Osteoblast (primary cell): ENCODE measurements around the gene CHST11. TPM values are rescaled to one million over a fixed set of nuclear protein-coding genes. Genes with fewer than 3 reads are reported as not detected.

Experiments
- DNase-seq: peaks from one replicate; pipeline ENCODE4 v3.0.0; 2011; ENCODE audit warnings: low spot score, mixed read lengths; ENCODE audit not compliant: insufficient read length; ENCODE audit errors: missing footprints
- H2AFZ ChIP-seq: 2 replicates; pipeline ENCODE4 v1.6.0; 2011; ENCODE audit warnings: mild to moderate bottlenecking, low read length
- H3K27ac ChIP-seq: 2 replicates; pipeline ENCODE4 v1.5.1; 2011; ENCODE audit warnings: mild to moderate bottlenecking, low read depth, low read length, moderate library complexity
- H3K27me3 ChIP-seq: 2 replicates; pipeline ENCODE4 v1.6.0; 2012; ENCODE audit warnings: mild to moderate bottlenecking, control low read depth, inconsistent platforms, low read length, moderate library complexity; ENCODE audit not compliant: insufficient read depth
- H3K36me3 ChIP-seq: 2 replicates; pipeline ENCODE4 v1.5.1; 2011; ENCODE audit warnings: mild to moderate bottlenecking, low read length, control low read depth, moderate library complexity; ENCODE audit not compliant: insufficient read depth
- H3K4me1 ChIP-seq: 2 replicates; pipeline ENCODE4 v1.5.1; 2011; ENCODE audit warnings: mild to moderate bottlenecking, low read length, control low read depth, moderate library complexity; ENCODE audit not compliant: insufficient read depth
- H3K4me2 ChIP-seq: 2 replicates; pipeline ENCODE4 v1.6.0; 2011; ENCODE audit warnings: mild to moderate bottlenecking, low read length; ENCODE audit not compliant: insufficient read depth
- H3K4me3 ChIP-seq: fragments of 200-600 bp; sonication (generic); 3 replicates; pipeline ENCODE4 v1.5.1; 2012; ENCODE audit warnings: mild to moderate bottlenecking, low read length, inconsistent platforms; ENCODE audit not compliant: insufficient read depth
- H3K79me2 ChIP-seq: 2 replicates; pipeline ENCODE4 v1.6.0; 2012; ENCODE audit warnings: mild to moderate bottlenecking, low read length, control low read depth, inconsistent platforms; ENCODE audit not compliant: insufficient read depth
- H3K9me3 ChIP-seq: 2 replicates; pipeline ENCODE4 v1.5.1; 2011; ENCODE audit warnings: low read depth, low read length, control low read depth
- H4K20me1 ChIP-seq: 2 replicates; pipeline ENCODE4 v1.6.0; 2012; ENCODE audit warnings: mild to moderate bottlenecking, low read length, control low read depth; ENCODE audit not compliant: insufficient read depth
- total RNA-seq: library from RNA; depleted of rRNA; stranded (reverse); fragments of >200 nt; gene quantifications from 2 replicates; pipeline ENCODE4 v1.2.3, GENCODE V29; 2012
- TF ChIP-seq, protein P1 (sequence below): IDR thresholded peaks from 2 replicates; pipeline ENCODE4 v1.5.1; 2011; ENCODE audit warnings: mild to moderate bottlenecking, low read depth, low read length, moderate library complexity; ENCODE audit errors: extremely low read depth

The CHST11 gene
- total RNA-seq, 1 donor = 24.6 TPM

DNA sequence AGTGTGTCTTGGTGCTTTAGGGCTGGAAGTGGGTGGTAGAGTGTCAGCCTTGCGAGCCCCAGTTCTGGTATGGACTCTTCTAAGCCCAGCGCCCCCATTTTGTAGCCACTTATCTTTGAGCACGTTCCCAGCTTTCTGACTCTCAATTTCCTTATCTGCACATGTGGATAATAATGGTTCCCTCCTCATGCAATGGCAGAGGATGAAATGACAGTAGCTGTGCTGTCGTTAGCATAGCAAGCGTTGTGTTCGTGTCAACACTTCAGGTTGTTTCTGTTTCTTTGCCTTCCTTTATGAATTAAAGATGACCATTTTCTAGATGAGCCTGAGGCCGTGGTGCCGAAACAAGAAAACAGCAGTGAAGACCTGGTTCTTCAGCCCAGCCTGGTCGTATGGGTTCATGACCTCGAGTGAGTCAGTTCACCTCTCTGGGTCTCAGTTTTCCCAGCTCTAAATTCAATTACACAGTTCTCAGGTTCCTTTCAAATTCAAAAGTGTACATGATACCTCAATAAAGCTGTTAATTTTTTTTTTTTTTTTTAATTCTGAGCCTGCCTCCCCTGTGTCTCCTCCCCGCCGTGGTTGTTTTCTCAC, 268.3 kb downstream of the CHST11 start:
- Histone ChIP-seq H3K27me3 (no peaks in the 10 kb centered on the region), H3K79me2 (peaks cover 6% of the 10 kb centered on the region), H3K4me1 (peaks cover 10% of the 10 kb centered on the region), H3K27ac (no peak overlapping the region), H3K9me3 (no peaks in the 10 kb centered on the region), H3K36me3 (no peaks in the 10 kb centered on the region), H2AFZ (no peak overlapping the region), H4K20me1 (no peaks in the 10 kb centered on the region), H3K4me2 (no peak overlapping the region), H3K4me3 (no peak overlapping the region)
- DNase-seq = no peak
- TF ChIP-seq, protein P1, sequence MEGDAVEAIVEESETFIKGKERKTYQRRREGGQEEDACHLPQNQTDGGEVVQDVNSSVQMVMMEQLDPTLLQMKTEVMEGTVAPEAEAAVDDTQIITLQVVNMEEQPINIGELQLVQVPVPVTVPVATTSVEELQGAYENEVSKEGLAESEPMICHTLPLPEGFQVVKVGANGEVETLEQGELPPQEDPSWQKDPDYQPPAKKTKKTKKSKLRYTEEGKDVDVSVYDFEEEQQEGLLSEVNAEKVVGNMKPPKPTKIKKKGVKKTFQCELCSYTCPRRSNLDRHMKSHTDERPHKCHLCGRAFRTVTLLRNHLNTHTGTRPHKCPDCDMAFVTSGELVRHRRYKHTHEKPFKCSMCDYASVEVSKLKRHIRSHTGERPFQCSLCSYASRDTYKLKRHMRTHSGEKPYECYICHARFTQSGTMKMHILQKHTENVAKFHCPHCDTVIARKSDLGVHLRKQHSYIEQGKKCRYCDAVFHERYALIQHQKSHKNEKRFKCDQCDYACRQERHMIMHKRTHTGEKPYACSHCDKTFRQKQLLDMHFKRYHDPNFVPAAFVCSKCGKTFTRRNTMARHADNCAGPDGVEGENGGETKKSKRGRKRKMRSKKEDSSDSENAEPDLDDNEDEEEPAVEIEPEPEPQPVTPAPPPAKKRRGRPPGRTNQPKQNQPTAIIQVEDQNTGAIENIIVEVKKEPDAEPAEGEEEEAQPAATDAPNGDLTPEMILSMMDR = no peak

DNA sequence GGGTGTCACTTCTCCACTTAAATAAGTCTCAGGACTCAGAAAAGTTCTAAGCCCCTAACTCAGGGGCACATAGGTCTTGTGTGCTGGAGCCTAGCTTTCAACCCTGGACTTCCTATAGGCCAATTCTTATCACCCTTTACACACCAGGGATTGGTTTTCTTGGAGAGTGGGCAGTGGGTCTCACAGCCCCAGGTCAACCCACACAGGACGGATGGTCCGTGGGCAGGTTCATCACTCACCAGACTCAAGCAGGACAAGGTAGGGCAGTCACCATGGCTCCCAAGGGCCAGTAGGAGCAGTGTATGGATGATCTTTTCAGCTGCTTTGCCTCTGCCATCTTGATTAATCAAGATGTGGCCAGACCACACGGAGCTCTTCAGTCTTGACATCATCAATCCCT, 268.9 kb downstream of the CHST11 start:
- Histone ChIP-seq H3K27me3 (no peaks in the 10 kb centered on the region), H3K27ac (no peak overlapping the region), H4K20me1 (no peaks in the 10 kb centered on the region), H3K4me1 (peaks cover 5% of the 10 kb centered on the region), H2AFZ (no peak overlapping the region), H3K9me3 (no peaks in the 10 kb centered on the region), H3K36me3 (no peaks in the 10 kb centered on the region), H3K79me2 (peaks cover 6% of the 10 kb centered on the region), H3K4me3 (no peak overlapping the region), H3K4me2 (no peak overlapping the region)
- TF ChIP-seq, protein P1 = no peak
- no peak for DNase-seq

DNA sequence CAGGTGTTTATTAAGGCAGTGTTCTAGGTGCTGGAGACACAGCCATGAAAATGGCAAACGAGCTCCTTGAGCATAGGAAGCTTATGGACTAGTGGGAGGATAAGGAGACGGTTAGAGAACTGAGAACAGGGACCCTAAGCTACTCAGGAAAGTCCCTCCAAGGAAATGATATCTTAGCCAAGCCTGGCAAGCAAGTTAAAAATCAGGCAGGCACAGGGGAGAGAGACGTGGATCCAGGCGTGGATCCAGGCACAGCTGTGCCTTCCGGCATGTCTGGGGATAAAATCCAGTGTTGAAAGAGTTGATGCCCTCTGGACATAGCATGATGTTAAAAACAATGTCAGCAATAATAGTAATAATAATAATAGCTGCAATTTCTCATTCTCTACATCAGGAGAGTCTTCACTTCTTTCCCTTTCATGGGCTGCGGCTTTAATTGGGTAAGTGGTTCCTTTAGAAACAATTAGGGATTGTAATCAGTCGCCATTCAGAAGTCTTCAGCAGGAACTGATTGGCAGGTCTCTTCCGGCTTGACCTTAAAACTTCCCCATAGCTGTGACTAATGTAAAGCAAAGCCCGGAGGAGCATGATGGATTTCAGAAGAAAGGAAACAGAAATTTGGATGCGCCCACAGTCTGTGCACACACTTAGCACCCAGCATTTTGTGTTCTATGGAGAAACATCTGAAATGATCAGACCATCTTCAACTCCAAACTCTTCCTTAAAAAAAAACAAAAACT, 271.1 kb downstream of the CHST11 start:
- TF ChIP-seq, protein P1 = no peak
- no peaks in the 10 kb centered on the region for H3K9me3 ChIP-seq
- H3K27ac ChIP-seq = no peak overlapping the region
- no peak overlapping the region for H3K4me2 ChIP-seq
- no peak overlapping the region for H2AFZ ChIP-seq
- H3K79me2 ChIP-seq = peaks cover 2% of the 10 kb centered on the region
- H4K20me1 ChIP-seq = no peaks in the 10 kb centered on the region
- no peak for DNase-seq
- H3K27me3 ChIP-seq = no peaks in the 10 kb centered on the region
- H3K36me3 ChIP-seq = no peaks in the 10 kb centered on the region
- no peaks in the 10 kb centered on the region for H3K4me1 ChIP-seq
- no peak overlapping the region for H3K4me3 ChIP-seq

DNA sequence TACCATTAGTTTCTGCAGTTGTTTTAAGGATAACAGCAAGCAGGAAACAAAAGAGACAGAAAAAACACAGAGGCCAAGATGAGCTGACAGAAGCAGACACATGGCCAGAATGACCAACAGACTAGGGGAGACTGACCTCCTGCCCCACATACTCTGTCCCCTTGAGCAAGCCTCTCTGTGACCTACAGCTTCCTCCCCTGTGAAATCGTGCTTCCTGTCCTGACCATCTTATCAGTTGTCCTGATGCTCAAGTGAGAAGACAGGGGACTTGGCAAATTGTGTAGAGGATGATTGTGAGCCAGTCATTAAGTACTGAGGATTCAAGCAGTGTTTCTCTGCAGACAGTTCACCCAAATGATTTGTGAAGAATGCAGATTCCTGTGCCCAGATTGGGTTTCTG, 272.3 kb downstream of the CHST11 start:
- H3K79me2 ChIP-seq = peaks cover 2% of the 10 kb centered on the region
- TF ChIP-seq, protein P1 = no peak
- no peaks in the 10 kb centered on the region for H4K20me1 ChIP-seq

More for the DNA sequence above, 272.3 kb downstream of the CHST11 start:
- Histone ChIP-seq H3K4me1 (no peaks in the 10 kb centered on the region), H2AFZ (no peak overlapping the region), H3K27ac (no peak overlapping the region), H3K9me3 (no peaks in the 10 kb centered on the region), H3K4me2 (no peak overlapping the region), H3K27me3 (no peaks in the 10 kb centered on the region), H3K4me3 (no peak overlapping the region), H3K36me3 (no peaks in the 10 kb centered on the region)
- DNase-seq = no peak
